HEK293T (cell line): Measurements from ENCODE around the gene ZNF467.

Source experiments
- ARNT ChIP-seq: fragments of 450-650 bp; IDR thresholded peaks from 2 replicates; pipeline ENCODE4 v1.6.1; 2017; ENCODE audit warnings: mild to moderate bottlenecking
- BHLHE40 ChIP-seq: fragments of 450-650 bp; IDR thresholded peaks from 2 replicates; pipeline ENCODE4 v1.6.1; 2016; ENCODE audit warnings: mild to moderate bottlenecking, moderate library complexity, borderline replicate concordance
- CTBP1 ChIP-seq: fragments of 450-650 bp; IDR thresholded peaks from 2 replicates; pipeline ENCODE4 v1.6.1; 2016; ENCODE audit warnings: borderline replicate concordance
- ELF4 ChIP-seq: fragments of 450-650 bp; IDR thresholded peaks from 2 replicates; pipeline ENCODE4 v1.6.1; 2017; ENCODE audit warnings: antibody characterized with exemption
- FOXK2 ChIP-seq: fragments of 450-650 bp; IDR thresholded peaks from 2 replicates; pipeline ENCODE4 v1.6.1; 2016; ENCODE audit warnings: mild to moderate bottlenecking
- FOXM1 ChIP-seq: fragments of 450-650 bp; IDR thresholded peaks from 2 replicates; pipeline ENCODE4 v1.6.1; 2017; ENCODE audit warnings: mild to moderate bottlenecking, borderline replicate concordance
- HDGF ChIP-seq: fragments of 450-650 bp; IDR thresholded peaks from 2 replicates; pipeline ENCODE4 v1.6.1; 2017; ENCODE audit warnings: antibody characterized with exemption, borderline replicate concordance
- L3MBTL2 ChIP-seq: fragments of 450-650 bp; conservative IDR thresholded peaks from 2 replicates; pipeline ENCODE4 v1.6.1; 2016; ENCODE audit warnings: mild to moderate bottlenecking
- LEF1 ChIP-seq: fragments of 450-650 bp; IDR thresholded peaks from 2 replicates; pipeline ENCODE4 v1.6.1; 2017; ENCODE audit warnings: mild to moderate bottlenecking, borderline replicate concordance
- NFRKB ChIP-seq: fragments of 450-650 bp; IDR thresholded peaks from 2 replicates; pipeline ENCODE4 v1.6.1; 2016; ENCODE audit warnings: mild to moderate bottlenecking, moderate library complexity
- SP1 ChIP-seq: fragments of 450-650 bp; IDR thresholded peaks from 2 replicates; pipeline ENCODE4 v1.6.1; 2017
- SUZ12 ChIP-seq: fragments of 450-650 bp; IDR thresholded peaks from 2 replicates; pipeline ENCODE4 v1.6.1; 2016; ENCODE audit warnings: mild to moderate bottlenecking
- ZNF384 ChIP-seq: fragments of 450-650 bp; IDR thresholded peaks from 2 replicates; pipeline ENCODE4 v1.6.1; 2016
- TF ChIP-seq, protein P1 (sequence below): fragments of 450-650 bp; IDR thresholded peaks from 2 replicates; pipeline ENCODE4 v1.6.1; 2016

DNA sequence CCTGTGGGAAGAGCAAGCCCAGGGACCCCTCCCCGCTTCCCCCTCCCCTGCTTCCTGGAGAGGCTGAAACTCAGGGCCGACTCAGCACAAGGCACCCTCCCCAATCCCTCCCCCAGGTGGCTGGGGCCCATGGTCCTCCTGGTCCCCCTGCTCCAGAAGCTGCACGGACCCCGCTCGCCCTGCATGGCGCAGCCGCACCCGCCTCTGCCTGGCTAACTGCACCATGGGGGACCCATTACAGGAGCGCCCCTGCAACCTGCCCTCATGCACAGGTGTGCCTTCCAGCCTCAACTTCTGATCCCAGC, 45.1 kb upstream of the ZNF467 start:
- TF ChIP-seq, protein P1, sequence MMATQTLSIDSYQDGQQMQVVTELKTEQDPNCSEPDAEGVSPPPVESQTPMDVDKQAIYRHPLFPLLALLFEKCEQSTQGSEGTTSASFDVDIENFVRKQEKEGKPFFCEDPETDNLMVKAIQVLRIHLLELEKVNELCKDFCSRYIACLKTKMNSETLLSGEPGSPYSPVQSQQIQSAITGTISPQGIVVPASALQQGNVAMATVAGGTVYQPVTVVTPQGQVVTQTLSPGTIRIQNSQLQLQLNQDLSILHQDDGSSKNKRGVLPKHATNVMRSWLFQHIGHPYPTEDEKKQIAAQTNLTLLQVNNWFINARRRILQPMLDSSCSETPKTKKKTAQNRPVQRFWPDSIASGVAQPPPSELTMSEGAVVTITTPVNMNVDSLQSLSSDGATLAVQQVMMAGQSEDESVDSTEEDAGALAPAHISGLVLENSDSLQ = no peak
- TF ChIP-seq HDGF (no peak), CTBP1 (no peak), L3MBTL2 (no peak), NFRKB (no peak), SP1 (no peak), ZNF384 (no peak), SUZ12 (no peak), FOXM1 (no peak), FOXK2 (no peak), ELF4 (no peak), ARNT (no peak), BHLHE40 (no peak), LEF1 (no peak)
